ENCODE data around the gene HLA-DQA1. TPM values are rescaled to one million over a fixed set of nuclear protein-coding genes. Genes with fewer than 3 reads are reported as not detected.

HLA-DQA1 gene
- total and polyA plus RNA-seq, 2 experiments from 2014 or later: 0.42 TPM; not detected in 1

- TF ChIP-seq ZNF462 (CRISPR knock-in tag; IDR thresholded peaks at IDR 0.05): no peak
- TF ChIP-seq JUNB (IDR thresholded peaks at IDR 0.05; ENCODE audit: unreplicated experiment): no peak
- TF ChIP-seq ZNF114 (CRISPR knock-in tag; IDR thresholded peaks at IDR 0.05): no peak
- no peak for TF ChIP-seq CTCF (conservative IDR thresholded peaks at IDR 0.05; ENCODE audit: low read depth in 2 of 2)
- TF ChIP-seq ETS1 (IDR thresholded peaks at IDR 0.05): no peak
Observed at GRCh38 chr6:32680055-32680454, 42.8 kb downstream of the HLA-DQA1 start (continued).

GRCh38 chr6:32684246-32684645 is 47.0 kb downstream of the HLA-DQA1 start:
- Histone ChIP-seq H4K20me1 (replicated peaks; ENCODE audit: insufficient read depth) (no peaks in the 10 kb centered on the region), H3K9me2 (ENCODE audit: insufficient read depth) (no peaks in the 10 kb centered on the region), H3K27ac (ENCODE audit: low read depth) (no peak overlapping the region), H3K4me3 (no peak overlapping the region), H3K4me2 (no peak overlapping the region), H3K27me3 (ENCODE audit: insufficient read depth) (no peaks in the 10 kb centered on the region), H3K4me1 (ENCODE audit: insufficient read depth) (no peaks in the 10 kb centered on the region), H3K36me3 (ENCODE audit: insufficient read depth) (no peaks in the 10 kb centered on the region), H2AFZ (no peak overlapping the region), H3K79me2 (replicated peaks; ENCODE audit: insufficient read depth) (no peaks in the 10 kb centered on the region), H3F3A (replicated peaks; ENCODE audit: low read depth) (no peaks in the 10 kb centered on the region)
- Mint-ChIP-seq H3K4me1 (no peaks in the 10 kb centered on the region), H3K4me3 (no peak overlapping the region), H3K9me3 (no peaks in the 10 kb centered on the region), H3K27ac (no peak overlapping the region), H3K27me3 (ENCODE audit: insufficient read depth, low read depth, poor library complexity) (no peaks in the 10 kb centered on the region), H3K36me3 (ENCODE audit: low read depth) (no peaks in the 10 kb centered on the region)
- DNase-seq (ENCODE audit: low spot score) (no peak), ATAC-seq (no peak)
- TF ChIP-seq CREB1 (CRISPR knock-in tag; IDR thresholded peaks at IDR 0.05; ENCODE audit: low read depth) (no peak), NANOG (IDR thresholded peaks at IDR 0.05; ENCODE audit: borderline replicate concordance) (no peak), ETS1 (IDR thresholded peaks at IDR 0.05) (no peak), EZH2phosphoT487 (IDR thresholded peaks at IDR 0.05; ENCODE audit: unreplicated experiment) (no peak), CTCF (conservative IDR thresholded peaks at IDR 0.05; ENCODE audit: low read depth in 2 of 2) (no peak), POLR2AphosphoS5 (IDR thresholded peaks at IDR 0.05; ENCODE audit: low read depth) (no peak), STAT1 (IDR thresholded peaks at IDR 0.05; ENCODE audit: unreplicated experiment) (no peak)

Data from GM23338 (cell line).